Fibroblast of lung (primary cell): ENCODE results near the gene TMEFF2.

Experiments used
- EZH2 ChIP-seq: IDR thresholded peaks from 2 replicates; pipeline ENCODE4 v1.5.1; 2012; ENCODE audit warnings: low read length, control low read depth, mild to moderate bottlenecking; ENCODE audit errors: missing control alignments
- TF ChIP-seq, protein P1 (sequence below), 2 donors: IDR thresholded peaks in 1 of 2; conservative IDR thresholded peaks in 1 of 2; 1 replicate in 1 of 2; 2 replicates in 1 of 2; pipeline ENCODE4 v1.5.1; 2011 to 2012; ENCODE audit warnings: low read length in 2 of 2, control low read depth in 1 of 2, inconsistent platforms in 1 of 2, low read depth in 1 of 2, mild to moderate bottlenecking in 1 of 2

DNA sequence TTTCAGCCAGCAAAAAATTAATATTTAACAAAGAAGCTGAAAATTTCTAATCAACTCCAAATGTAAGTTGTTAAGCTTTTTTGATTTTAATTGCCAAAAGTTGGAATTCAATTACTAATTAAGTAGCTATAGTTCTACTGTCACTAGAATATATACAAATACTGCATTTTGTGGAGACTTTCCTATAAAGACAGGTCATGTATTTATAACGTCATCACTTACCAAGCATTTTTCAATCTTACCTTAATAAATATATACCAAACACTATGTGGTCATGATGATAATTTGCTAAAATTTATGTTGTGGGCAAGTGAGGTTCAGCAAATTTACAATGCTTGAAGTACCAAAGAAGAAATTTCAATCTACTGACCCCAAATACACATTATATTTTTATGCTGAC lies 24.2 kb upstream of the TMEFF2 start:
- no peak for TF ChIP-seq EZH2
- TF ChIP-seq, protein P1, sequence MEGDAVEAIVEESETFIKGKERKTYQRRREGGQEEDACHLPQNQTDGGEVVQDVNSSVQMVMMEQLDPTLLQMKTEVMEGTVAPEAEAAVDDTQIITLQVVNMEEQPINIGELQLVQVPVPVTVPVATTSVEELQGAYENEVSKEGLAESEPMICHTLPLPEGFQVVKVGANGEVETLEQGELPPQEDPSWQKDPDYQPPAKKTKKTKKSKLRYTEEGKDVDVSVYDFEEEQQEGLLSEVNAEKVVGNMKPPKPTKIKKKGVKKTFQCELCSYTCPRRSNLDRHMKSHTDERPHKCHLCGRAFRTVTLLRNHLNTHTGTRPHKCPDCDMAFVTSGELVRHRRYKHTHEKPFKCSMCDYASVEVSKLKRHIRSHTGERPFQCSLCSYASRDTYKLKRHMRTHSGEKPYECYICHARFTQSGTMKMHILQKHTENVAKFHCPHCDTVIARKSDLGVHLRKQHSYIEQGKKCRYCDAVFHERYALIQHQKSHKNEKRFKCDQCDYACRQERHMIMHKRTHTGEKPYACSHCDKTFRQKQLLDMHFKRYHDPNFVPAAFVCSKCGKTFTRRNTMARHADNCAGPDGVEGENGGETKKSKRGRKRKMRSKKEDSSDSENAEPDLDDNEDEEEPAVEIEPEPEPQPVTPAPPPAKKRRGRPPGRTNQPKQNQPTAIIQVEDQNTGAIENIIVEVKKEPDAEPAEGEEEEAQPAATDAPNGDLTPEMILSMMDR (conservative IDR thresholded peaks at IDR 0.05 in 1 of 2, IDR thresholded peaks at IDR 0.05 in 1 of 2; ENCODE audit: low read depth in 1 of 2, low read length in 2 of 2), result no peak
